RWPE2 (cell line): Measurements from ENCODE around the gene LRRC2.

Experiments used
- ATAC-seq: fragments of 200-7000 bp; cut with Tn5 transposase; 3 replicates; pipeline ENCODE4 v1.9.1; 2021; ENCODE audit warnings: low read depth
- DNase-seq: peaks from one replicate; pipeline ENCODE4 v3.0.0-alpha.2; 2020; ENCODE audit warnings: low spot score
- H3K27ac ChIP-seq: fragments of 450-650 bp; 2 replicates; pipeline ENCODE4 v1.5.1; 2017; ENCODE audit warnings: mild to moderate bottlenecking; ENCODE audit not compliant: poor library complexity, severe bottlenecking
- H3K27me3 ChIP-seq: fragments of 250-450 bp; sonication (Bioruptor Pico); 2 replicates; pipeline ENCODE4 v1.5.1; 2021; ENCODE audit warnings: mild to moderate bottlenecking, moderate library complexity; ENCODE audit not compliant: insufficient read depth, poor library complexity, severe bottlenecking
- H3K36me3 ChIP-seq: fragments of 250-450 bp; sonication (Bioruptor Pico); 2 replicates; pipeline ENCODE4 v1.5.1; 2020; ENCODE audit warnings: low read depth, mild to moderate bottlenecking, moderate library complexity
- H3K4me1 ChIP-seq: fragments of 250-450 bp; sonication (Bioruptor Pico); 2 replicates; pipeline ENCODE4 v1.5.1; 2021; ENCODE audit warnings: mild to moderate bottlenecking, moderate library complexity; ENCODE audit not compliant: insufficient read depth, poor library complexity, severe bottlenecking
- H3K4me3 ChIP-seq: fragments of 250-450 bp; sonication (Bioruptor Pico); 2 replicates; pipeline ENCODE4 v1.5.1; 2021; ENCODE audit warnings: mild to moderate bottlenecking, moderate library complexity; ENCODE audit not compliant: severe bottlenecking
- H3K9me3 ChIP-seq: fragments of 250-450 bp; sonication (Bioruptor Pico); 2 replicates; pipeline ENCODE4 v1.5.1; 2021; ENCODE audit warnings: mild to moderate bottlenecking, moderate library complexity; ENCODE audit not compliant: severe bottlenecking
- TF ChIP-seq, protein P1 (sequence below): fragments of 450-650 bp; IDR thresholded peaks from one replicate; pipeline ENCODE4 v1.5.1; 2017; ENCODE audit warnings: mild to moderate bottlenecking, moderate library complexity; ENCODE audit not compliant: poor library complexity, severe bottlenecking

LRRC2 gene

DNA sequence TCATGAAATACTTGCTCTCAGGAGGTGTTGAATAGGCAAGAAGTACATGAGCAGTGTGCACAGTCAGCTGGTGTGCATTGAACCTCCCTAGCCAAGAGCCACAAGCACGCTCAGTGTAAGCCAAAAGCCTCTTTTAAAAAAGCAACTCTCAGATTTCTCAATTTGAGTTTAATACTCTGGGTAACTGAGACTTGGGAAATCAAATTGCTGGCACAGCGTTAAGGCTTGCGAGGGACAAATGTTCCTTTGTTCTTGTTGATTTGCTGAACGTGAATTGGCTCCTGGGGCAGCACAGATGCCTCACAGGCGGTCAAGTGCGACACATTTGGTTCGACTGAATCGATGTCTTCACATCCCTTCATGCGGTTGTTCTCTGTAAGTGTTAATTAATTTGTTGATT is 46.2 kb upstream of the LRRC2 start, which contains the start of gene FAM240A:
Gene FAM240A, plus strand, starts transcription at position 202 of the 400 bp plus-strand sequence. Its CDS starts 159 bp downstream, at position 361.
- H3K27me3 ChIP-seq = no peaks in the 10 kb centered on the region
- no peaks in the 10 kb centered on the region for H3K4me1 ChIP-seq
- no peak within 1 kb of the TSS for H3K4me3 ChIP-seq
- H3K36me3 ChIP-seq = no peaks in the 10 kb centered on the region
- ATAC-seq = no peak
- TF ChIP-seq, protein P1, sequence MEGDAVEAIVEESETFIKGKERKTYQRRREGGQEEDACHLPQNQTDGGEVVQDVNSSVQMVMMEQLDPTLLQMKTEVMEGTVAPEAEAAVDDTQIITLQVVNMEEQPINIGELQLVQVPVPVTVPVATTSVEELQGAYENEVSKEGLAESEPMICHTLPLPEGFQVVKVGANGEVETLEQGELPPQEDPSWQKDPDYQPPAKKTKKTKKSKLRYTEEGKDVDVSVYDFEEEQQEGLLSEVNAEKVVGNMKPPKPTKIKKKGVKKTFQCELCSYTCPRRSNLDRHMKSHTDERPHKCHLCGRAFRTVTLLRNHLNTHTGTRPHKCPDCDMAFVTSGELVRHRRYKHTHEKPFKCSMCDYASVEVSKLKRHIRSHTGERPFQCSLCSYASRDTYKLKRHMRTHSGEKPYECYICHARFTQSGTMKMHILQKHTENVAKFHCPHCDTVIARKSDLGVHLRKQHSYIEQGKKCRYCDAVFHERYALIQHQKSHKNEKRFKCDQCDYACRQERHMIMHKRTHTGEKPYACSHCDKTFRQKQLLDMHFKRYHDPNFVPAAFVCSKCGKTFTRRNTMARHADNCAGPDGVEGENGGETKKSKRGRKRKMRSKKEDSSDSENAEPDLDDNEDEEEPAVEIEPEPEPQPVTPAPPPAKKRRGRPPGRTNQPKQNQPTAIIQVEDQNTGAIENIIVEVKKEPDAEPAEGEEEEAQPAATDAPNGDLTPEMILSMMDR = no peak
- DNase-seq = no peak
- no peak within 1 kb of the TSS for H3K27ac ChIP-seq
- no peaks in the 10 kb centered on the region for H3K9me3 ChIP-seq

DNA sequence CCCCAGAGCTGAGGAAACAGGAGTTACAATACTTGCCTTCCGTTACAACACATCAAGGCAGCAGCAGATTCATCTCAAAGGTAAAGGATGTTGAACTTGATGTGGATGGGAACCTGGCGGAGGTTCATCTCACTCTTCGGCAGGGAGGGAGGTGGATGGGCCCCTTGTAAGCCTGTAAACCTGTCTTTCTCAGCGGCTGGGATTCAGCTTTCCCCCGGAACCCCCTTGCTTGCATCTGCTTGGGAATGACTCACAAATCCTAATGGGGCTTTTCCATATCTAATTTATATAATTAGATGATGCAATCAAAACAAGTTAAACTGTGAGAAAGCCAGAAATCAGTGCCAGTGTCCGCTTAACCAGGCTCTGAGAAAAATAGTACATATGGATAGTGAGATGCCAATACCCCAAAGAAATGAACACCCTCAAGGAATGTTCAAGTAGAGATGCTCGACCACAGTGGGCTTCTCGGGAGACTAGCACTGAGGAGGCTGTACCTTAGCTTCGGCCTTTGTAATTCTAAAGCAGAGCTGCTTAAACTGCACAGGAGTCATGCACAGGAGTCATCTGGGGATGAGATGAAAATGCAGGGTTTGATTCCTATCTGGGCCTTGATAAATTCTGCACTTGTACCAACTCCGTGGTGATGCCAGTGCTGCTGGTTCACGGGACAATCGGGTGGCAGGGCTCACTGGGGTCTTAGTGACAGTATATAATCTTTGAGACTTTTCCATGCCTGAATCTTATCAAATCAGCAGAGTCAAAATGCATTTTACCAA is 44.0 kb upstream of the LRRC2 start:
- DNase-seq (no peak), ATAC-seq (no peak)
- no peaks in the 10 kb centered on the region for H3K4me1 ChIP-seq
- H3K9me3 ChIP-seq = no peaks in the 10 kb centered on the region
- TF ChIP-seq, protein P1 = no peak
- H3K27me3 ChIP-seq = no peaks in the 10 kb centered on the region
- no peak overlapping the region for H3K4me3 ChIP-seq
- H3K36me3 ChIP-seq = no peaks in the 10 kb centered on the region
- H3K27ac ChIP-seq = no peak overlapping the region

DNA sequence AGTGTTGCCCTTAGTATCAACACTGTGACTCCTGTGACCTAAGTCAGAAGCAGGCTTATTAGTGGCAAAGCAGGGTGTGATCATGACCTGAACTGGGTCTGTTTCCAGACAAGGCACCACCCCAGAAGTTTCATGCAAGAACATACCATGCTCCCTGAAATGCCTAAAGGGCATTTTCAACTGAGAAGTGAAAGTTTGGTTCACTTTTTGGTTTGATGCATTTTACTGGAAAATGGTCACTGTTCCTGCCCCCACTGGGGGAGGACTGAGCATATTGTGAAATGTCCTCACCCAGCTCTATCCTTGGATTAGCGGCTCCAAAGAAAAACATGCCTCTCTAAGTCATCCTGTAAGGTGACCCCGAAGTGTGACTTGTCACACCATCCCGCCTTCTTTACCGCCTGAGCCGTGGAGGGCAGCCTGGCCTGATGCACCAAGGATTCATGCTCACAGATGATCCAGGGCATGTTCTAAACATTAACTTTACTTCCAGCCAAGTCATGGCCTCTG is 43.2 kb upstream of the LRRC2 start:
- no peak overlapping the region for H3K4me3 ChIP-seq
- TF ChIP-seq, protein P1 = no peak
- no peaks in the 10 kb centered on the region for H3K4me1 ChIP-seq
- no peaks in the 10 kb centered on the region for H3K27me3 ChIP-seq
- no peaks in the 10 kb centered on the region for H3K9me3 ChIP-seq
- no peak overlapping the region for H3K27ac ChIP-seq
- DNase-seq (no peak), ATAC-seq (no peak)
- no peaks in the 10 kb centered on the region for H3K36me3 ChIP-seq

DNA sequence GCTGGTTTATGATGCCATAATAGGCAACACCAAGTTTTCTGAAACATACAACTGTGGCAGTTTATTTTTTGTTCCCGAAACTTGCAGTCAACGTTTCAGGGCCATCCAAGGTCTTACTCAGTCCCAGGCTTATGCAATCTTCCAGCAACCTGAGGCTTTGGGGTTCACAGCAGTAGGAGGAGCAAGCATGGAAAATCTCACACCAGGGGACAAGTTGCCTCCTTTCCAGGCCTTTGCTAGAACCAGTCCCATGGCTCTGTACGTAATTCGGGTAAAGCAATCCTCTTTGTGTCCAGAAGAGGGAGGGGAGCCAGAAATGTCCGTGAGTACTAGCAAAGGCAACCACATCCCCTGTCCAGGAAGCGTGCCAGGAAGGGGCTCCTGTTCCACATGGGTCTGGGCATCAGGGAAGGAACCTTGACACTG is 41.5 kb upstream of the LRRC2 start:
- TF ChIP-seq, protein P1 = no peak
- H3K36me3 ChIP-seq = no peaks in the 10 kb centered on the region
- no peak overlapping the region for H3K4me3 ChIP-seq
- ATAC-seq (no peak), DNase-seq (no peak)
- no peaks in the 10 kb centered on the region for H3K27me3 ChIP-seq
- H3K9me3 ChIP-seq = no peaks in the 10 kb centered on the region
- H3K4me1 ChIP-seq = no peaks in the 10 kb centered on the region
- no peak overlapping the region for H3K27ac ChIP-seq

DNA sequence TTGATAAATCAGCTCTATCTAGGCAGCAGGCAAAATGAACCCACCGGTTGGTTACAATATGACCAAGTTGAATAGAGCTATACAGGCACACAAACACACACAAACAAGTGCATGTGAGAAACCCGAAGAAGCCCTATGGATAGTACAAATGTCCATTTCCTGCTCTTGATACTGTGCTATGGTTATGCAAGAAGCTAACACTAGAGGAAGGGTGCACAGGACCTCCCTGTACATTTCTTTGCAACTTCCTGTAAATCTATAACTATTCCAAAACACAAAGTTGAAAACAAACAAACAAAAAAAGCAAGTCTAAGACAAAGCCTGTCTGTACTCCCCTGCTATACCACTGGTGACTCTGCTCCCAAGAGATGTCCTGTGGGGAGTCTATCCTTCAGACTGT is 38.0 kb upstream of the LRRC2 start:
- TF ChIP-seq, protein P1 = no peak

More for the DNA sequence above, 38.0 kb upstream of the LRRC2 start:
- H3K36me3 ChIP-seq = no peaks in the 10 kb centered on the region
- no peaks in the 10 kb centered on the region for H3K27me3 ChIP-seq
- ATAC-seq (no peak), DNase-seq (no peak)
- H3K4me1 ChIP-seq = no peaks in the 10 kb centered on the region
- no peaks in the 10 kb centered on the region for H3K9me3 ChIP-seq
- H3K27ac ChIP-seq = no peak overlapping the region
- no peak overlapping the region for H3K4me3 ChIP-seq
